HG02763 (cell line): Measurements from ENCODE around the gene WRNIP1.

Source experiments
- ATAC-seq: cut with Tn5 transposase; IDR thresholded peaks from one replicate; pipeline ENCODE4 v1.9.1; 2021; ENCODE audit warnings: mild to moderate bottlenecking, moderate library complexity; ENCODE audit not compliant: unreplicated experiment

WRNIP1 gene

GRCh38 chr6:2803731-2804429 lies 38.7 kb downstream of the WRNIP1 start:
- ATAC-seq: no peak

GRCh38 chr6:2804516-2804915 lies 39.3 kb downstream of the WRNIP1 start:
- no peak for ATAC-seq

GRCh38 chr6:2805031-2805430 lies 39.8 kb downstream of the WRNIP1 start:
- ATAC-seq: no peak

GRCh38 chr6:2806644-2807043 lies 41.5 kb downstream of the WRNIP1 start:
- ATAC-seq: no peak

- no peak for ATAC-seq
Observed at GRCh38 chr6:2807342-2808090, 42.3 kb downstream of the WRNIP1 start.

GRCh38 chr6:2809015-2809414 lies 43.8 kb downstream of the WRNIP1 start:
- ATAC-seq: no peak

GRCh38 chr6:2810092-2810671 lies 45.0 kb downstream of the WRNIP1 start:
- ATAC-seq: no peak

GRCh38 chr6:2812695-2813094 lies 47.5 kb downstream of the WRNIP1 start:
- no peak for ATAC-seq

GRCh38 chr6:2816158-2816557 lies 51.0 kb downstream of the WRNIP1 start:
- no peak for ATAC-seq

- ATAC-seq: no peak
Observed at GRCh38 chr6:2817903-2818443, 52.8 kb downstream of the WRNIP1 start.

- no peak for ATAC-seq
Observed at GRCh38 chr6:2818593-2818992, 53.4 kb downstream of the WRNIP1 start.

GRCh38 chr6:2819115-2819514 lies 53.9 kb downstream of the WRNIP1 start:
- ATAC-seq: no peak

GRCh38 chr6:2819978-2820377 lies 54.8 kb downstream of the WRNIP1 start:
- ATAC-seq: no peak

GRCh38 chr6:2820415-2820814 lies 55.2 kb downstream of the WRNIP1 start:
- no peak for ATAC-seq

GRCh38 chr6:2821554-2821953 lies 56.4 kb downstream of the WRNIP1 start:
- ATAC-seq: no peak

GRCh38 chr6:2823104-2823850 lies 58.1 kb downstream of the WRNIP1 start:
- no peak for ATAC-seq

- ATAC-seq: no peak
Observed at GRCh38 chr6:2826131-2826530, 60.9 kb downstream of the WRNIP1 start.

GRCh38 chr6:2827142-2827541 lies 61.9 kb downstream of the WRNIP1 start:
- no peak for ATAC-seq

GRCh38 chr6:2828629-2829028 lies 63.4 kb downstream of the WRNIP1 start:
- no peak for ATAC-seq

GRCh38 chr6:2829253-2829652 lies 64.1 kb downstream of the WRNIP1 start:
- no peak for ATAC-seq

- ATAC-seq: no peak
Observed at GRCh38 chr6:2830183-2830582, 65.0 kb downstream of the WRNIP1 start.
